NCI-H2029 treated with DMSO at 0.1 percent for 48 hours (cell line): ENCODE data around the gene GFOD1.

Experiments
- DNase-seq: peaks from one replicate; lab custom pipeline; 2025; lab: John Stamatoyannopoulos, UW

GFOD1 gene

DNA sequence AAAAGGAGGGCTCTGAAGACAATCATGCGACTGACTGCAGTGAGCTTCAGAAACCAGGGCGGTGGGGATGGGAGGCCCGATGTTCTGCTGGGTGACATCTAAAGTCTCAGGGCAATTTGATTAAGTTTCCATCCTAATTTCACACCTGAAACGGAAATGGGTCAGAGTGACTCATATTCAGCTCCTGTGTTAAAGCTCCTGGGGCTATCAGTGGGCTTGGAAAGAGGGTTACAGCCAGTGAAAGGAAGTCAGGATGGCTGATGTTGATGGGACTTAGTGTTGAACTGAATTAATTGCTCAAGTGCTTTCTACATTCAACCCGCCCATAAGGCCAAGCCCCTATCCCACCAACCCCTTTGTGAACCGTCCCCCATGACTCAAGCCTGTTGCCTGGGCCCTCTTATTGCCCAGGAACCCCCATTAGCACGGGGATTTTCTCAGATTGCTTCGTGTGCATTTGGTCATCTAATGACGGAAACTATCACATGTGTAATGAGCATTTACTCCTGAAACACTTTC is 112.0 kb downstream of the GFOD1 start:
- no peak for DNase-seq

DNA sequence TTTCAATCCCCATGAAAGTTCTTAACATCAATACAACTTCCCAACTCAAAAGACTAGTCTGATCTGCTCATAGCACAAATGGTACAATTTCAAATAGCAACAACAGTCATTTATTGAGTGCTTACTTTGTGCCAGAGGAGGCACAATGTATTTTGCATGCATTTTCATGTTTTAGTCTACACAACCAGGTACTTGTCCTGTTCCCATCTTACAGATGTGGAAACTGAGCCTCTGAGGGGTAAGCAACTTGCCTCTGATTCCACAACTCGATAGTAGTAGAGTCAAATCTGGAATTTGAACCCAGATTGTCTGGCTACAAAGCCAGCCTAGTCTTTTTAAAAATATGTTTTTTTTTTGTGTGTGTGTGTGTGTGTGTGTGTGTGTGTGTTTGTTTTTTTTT is 113.5 kb downstream of the GFOD1 start:
- no peak for DNase-seq

DNA sequence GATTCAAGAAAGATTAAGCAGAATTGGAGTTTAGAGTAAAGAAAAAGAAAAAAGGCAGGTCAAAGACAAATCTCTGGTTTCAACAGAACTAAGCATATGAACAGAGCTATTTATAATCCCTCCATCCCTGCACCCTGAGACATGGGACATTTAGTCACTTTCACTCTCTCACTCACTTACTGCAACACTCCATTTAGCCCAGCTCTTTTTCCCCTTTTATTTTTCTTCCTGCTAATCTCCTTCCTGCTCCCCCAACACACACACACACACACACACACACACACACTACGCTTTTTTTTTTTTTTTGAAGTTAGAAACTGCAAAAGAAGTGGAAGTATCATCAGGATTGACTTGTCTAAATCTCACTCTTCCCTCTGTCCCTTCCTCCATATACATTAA is 113.9 kb downstream of the GFOD1 start:
- no peak for DNase-seq

GRCh38 chr6:13372688-13373487 is 114.5 kb downstream of the GFOD1 start:
- DNase-seq = no peak

GRCh38 chr6:13372076-13372475 is 115.3 kb downstream of the GFOD1 start:
- no peak for DNase-seq

DNA sequence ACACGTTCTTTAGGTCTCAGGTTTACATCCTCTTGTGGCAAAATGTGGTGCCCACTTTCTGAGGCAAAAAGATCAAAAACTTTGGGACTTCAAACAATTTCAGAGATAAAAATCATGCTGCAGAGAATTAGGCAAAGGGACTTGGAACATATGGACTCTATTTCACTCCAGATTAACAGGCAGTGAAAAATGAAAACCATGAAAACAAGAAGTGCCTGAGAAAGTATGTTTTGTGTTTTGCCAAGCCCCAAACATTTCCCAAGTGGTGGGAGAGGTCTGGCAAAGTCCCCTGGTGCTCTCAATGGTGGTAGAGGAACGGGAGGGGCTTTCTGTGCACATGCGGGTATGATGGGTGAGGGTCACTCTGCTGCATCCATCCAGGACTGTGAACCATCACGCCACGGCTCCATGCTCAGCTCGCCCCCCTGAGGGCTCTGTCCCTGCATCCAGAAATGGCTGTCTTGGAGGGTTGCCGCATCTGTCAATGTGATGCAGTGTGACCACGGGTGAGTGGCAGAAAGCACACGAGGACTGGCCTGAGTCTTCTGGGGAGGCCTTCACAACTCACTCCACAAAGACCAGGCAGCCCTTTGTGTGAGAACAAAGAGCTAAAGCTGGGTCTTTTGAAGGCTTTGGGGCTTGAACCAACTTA is 115.9 kb downstream of the GFOD1 start:
- no peak for DNase-seq

GRCh38 chr6:13370623-13371022 is 116.8 kb downstream of the GFOD1 start:
- no peak for DNase-seq

DNA sequence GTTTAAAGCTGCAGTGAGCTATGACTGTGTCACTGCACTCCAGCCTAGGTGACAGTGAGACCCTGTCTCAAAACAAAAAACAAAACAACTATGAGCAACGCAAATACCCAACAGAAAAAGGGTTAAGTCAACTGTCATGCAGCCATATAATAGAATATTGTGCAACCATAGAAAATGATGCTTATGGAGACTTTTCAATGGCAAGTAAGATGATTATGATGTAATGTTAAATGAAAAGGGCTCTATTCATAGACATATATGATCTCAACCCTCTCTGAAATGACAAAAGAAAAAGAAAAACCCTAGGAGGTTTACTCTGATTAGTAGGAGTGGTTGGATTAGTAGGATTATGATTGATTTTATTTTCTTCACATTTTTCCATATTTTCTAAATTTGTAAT is 117.8 kb downstream of the GFOD1 start:
- DNase-seq = no peak

DNA sequence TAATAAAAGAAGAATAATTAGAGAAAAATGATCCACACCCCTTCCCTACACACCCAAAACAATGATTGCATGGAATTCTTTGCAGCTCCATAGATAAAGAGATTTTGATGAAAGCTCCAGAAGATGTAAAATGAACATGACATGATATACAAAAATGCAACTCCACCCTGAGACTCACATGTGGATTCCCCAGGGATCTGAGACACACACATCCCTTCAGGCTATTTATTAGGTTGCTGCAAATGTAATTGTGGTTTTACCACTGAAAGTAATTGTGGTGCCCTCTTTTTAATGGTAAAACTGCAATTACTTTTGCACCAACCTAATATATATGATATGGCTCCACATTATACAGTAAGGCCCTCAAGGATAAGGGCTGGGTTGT is 118.7 kb downstream of the GFOD1 start:
- DNase-seq = no peak

DNA sequence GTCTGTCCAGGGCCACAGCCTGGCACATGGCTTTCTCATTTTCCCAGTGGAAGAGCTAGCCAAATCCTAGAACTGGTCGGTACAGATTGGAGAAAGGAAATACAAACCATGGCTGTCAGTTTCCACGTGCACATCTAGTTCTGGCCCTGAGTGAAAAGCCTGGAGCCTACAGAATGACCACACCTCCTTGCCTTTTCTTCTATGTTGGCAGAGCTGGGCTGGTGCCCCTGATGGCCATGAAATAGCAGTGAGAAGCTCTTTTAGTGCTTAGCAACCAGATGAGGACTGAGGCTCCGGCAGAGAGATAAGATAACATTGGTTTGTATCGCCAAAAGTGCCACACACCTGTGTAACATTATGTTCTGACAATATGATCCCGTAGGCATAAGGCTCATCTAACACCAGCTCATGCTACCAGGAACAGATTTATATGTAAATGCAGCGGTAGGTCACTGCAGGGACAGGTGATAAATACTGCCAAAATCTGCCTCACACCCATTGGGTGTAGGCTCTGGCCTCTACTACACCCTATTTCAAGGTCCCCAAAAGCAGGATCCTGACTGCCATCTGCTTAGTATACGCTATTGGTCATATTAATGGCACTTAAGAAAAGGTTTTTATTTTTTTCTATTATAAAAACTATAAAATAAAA is 119.2 kb downstream of the GFOD1 start:
- no peak for DNase-seq

DNA sequence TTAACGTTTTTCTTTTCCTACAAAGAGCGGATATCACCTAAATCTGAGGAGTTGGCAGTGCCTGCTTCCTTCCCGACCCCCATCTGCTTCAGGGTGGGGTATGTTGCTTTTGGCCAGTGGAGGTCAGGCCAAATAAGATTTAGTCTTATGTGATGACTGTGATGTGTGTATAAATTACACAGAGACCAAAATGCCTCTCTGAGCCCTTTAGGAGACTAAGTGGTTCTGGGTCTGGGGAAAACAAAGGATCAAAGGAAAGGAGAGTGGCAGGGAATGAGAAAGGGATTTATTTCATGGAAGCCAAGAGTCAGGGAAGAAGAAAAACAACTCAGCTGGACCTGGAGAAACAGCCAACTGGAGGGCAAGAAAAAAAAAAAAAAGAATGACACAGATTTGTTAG is 120.0 kb downstream of the GFOD1 start:
- DNase-seq = no peak

DNA sequence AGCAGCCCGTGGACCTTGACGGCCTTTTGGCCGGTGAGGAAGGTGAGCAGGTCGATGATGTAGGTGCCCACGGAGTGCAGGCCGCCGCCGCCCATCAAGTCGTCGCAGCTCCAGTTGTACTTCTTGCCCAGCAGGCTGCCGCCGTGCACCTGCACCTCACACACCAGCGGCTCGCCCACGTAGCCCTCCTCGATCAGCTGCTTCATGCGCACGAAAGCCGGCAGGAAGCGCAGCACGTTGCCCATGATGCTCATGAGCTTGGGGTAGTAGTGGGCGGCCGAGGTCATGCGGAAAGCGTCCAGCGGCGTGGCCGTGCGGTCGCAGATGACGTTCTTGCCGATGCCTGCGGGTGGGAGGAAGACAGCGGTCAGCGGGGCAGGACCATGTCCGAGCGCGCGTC is 122.1 kb downstream of the GFOD1 start:
- DNase-seq = no peak

- no peak for DNase-seq
Observed at GRCh38 chr6:13364842-13365241, 122.6 kb downstream of the GFOD1 start.

DNA sequence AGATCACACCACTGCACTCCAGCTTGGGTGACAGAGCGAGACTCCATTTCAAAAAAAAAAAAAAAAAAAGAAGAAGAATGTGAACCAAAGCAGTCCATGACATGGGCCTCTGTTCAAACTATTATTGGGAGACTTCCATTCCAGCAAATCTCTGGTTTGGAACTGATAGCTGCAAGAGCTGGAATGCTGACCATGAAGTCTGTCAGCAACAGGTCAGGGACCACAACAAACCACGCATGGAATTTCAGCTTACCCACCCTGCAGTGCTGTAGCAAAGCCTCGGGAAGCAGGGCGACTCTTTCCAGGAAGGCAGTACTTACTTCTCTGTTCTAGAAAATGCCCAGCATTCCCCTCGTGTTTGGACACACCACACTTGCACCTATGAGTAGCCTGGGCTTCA is 125.0 kb downstream of the GFOD1 start:
- DNase-seq = no peak

GRCh38 chr6:13360671-13361540 is 126.5 kb downstream of the GFOD1 start:
- DNase-seq = no peak

DNA sequence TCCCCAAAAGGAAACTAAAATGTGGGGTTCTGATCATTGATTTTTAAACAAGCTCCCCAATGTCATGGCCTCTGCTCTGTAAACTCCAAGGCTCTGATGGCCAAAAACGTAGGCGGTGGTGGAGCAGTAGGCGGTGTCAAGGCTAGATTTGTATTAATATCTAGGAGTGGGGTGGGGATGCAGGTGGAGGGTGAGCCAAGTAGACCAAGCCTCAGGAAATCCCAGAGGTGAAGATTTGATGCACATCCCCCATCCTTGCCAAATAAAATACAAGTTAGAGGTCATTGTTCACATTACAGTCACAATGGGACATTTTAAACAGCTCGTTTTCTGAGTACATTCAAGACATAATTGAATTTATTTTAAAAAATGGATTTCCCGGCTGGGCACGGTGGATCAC is 128.1 kb downstream of the GFOD1 start:
- no peak for DNase-seq

DNA sequence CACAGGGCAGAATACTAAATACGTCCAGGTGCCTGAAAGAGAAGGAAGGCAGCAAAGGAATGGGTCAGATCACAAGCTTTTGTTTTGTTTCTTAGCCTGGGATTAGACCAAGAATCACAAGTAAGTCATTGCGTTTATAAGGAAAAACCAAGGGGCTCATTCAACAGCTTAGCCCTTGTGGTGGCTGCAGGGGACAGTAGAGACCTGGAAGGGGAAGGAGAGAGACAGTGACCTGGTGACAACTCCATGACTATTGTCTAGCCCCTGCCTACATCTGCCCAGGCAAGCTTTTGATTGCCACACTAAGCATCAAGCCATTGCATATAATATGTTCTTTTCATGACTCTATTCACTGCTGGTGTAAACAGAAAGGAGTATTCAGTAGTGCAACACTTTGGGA is 128.9 kb downstream of the GFOD1 start:
- DNase-seq = no peak

DNA sequence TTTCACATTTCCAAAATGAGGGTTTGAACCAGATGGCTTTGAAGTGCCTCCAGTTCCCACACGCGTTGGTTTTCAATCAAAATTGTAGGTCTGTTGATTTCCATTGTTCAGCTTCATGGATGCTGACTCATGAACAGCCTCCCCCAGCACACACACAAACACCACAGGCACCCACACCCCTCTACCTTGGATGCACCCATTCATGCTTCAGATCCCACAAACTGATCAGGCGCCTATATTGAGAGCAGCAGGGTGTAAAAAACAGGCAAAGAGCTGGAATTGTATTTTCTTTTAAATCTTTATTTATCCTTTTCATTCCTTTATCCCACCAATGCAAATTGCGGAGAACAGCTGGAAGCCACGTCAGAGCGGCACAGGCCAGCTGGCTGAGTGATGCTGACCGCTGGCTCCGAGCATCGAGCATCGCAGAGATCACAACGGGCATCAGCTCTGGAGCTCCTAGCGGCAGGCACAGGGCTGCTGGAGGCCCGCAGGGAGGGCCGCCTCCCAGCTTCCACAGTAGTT is 129.8 kb downstream of the GFOD1 start:
- no peak for DNase-seq

DNA sequence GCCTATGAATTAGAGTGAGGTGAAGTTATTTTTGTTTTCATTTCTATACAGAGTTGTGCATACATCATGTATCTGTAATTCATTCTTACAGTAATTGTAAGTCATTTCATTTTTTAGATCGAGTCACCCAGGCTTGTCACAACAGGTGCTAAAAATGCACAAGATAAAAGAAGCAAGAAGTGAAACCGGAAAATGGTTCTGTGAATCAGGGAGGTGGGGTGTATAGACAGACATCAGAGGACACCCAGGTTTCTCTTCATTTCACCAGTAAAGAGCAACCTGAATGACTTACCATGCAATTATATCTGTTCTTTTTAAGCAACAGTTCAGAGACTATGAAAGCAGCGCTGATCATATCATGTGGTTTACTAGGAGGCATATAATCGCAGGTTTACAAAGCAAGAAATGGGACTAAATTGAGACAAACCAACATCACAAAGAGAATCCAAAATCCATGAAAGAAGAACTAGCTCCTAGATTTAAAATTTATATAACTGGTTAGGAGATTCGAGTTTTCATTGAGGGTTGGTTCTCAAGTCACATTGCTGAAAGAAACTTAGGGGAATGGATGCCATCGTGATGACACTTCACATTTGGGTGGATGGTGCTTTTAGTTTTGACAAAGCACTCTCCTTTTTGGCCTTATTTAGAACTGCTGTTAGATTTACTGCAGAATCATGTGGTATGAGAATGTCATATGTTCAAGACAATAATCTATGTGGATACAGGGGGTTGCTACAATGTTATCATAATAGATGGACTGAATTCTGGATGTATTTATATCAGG is 131.2 kb downstream of the GFOD1 start:
- no peak for DNase-seq

DNA sequence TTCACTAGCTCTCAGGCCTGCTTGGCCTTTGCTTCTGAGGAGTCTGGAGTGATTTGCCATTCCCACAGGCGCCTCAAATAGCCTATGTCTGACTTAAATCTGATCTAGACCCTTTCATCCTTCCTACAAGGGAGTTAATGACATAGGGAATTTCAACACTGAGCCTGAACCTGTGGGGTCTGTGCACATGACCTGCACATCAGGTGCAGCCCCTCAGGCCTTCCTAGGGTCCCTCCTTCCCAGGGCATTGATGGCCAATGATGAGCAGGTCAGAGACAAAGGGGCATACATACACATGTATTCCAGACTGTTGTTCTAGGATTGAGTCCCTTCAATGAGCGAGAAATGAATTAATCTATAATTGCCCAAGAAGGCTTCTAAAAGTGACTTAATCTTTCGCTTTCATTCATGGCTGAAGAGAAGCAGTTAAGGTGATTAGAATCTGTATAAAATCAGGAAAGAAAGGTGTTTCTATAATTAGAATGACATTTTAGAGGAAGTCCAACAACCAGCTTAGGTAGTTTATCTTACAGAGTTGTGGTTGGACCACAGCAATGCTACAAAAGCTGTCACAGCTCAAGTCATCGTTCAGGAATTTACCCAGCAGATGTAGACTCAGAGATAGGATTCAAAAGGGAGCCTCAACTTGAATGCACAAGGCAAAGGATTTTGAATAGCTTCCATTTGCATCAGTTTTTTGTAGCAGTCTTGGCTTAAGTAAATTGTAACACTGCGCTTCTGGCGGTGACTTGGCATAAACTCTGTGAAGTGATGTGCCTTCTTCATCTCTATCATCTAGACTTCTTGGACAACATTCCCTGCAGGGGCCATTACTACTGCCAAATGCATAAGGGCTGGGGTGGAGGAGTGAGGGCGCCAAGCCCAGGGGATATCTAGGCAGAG is 132.1 kb downstream of the GFOD1 start:
- DNase-seq = no peak
